SU-DHL-6 (cell line): ENCODE results near the gene ARHGEF16.

ENCODE experiments used
- H2AFZ ChIP-seq: fragments of 200-600 bp; sonication (generic); 2 replicates; pipeline ENCODE4 v1.6.1; 2014; ENCODE audit warnings: low read depth, mild to moderate bottlenecking, moderate library complexity, mixed read lengths, antibody characterized with exemption, low read length; ENCODE audit not compliant: severe bottlenecking
- H3F3A ChIP-seq: fragments of 200-600 bp; shearing (Covaris generic); 2 replicates; pipeline ENCODE4 v1.6.0; 2016; ENCODE audit warnings: antibody characterized with exemption, mild to moderate bottlenecking; ENCODE audit not compliant: insufficient read depth
- H3K27ac ChIP-seq: fragments of 200-600 bp; sonication (generic); 2 replicates; pipeline ENCODE4 v1.5.1; 2016; ENCODE audit warnings: low read depth, mild to moderate bottlenecking, low read length, moderate library complexity, mixed read lengths
- H3K27me3 ChIP-seq: fragments of 200-600 bp; sonication (generic), shearing (Covaris generic); 2 replicates; pipeline ENCODE4 v1.6.0; 2014; ENCODE audit warnings: mild to moderate bottlenecking, low read length
- H3K36me3 ChIP-seq: fragments of 200-600 bp; sonication (generic); 2 replicates; pipeline ENCODE4 v1.6.1; 2014; ENCODE audit warnings: mild to moderate bottlenecking, low read length, mixed read lengths
- H3K4me2 ChIP-seq: fragments of 300-600, 200-600 bp; shearing (Covaris generic), sonication (generic); 2 replicates; pipeline ENCODE4 v1.6.0; 2014; ENCODE audit warnings: low read length, low read depth, mild to moderate bottlenecking; ENCODE audit not compliant: poor library complexity, severe bottlenecking
- H3K4me3 ChIP-seq: fragments of 200-600 bp; sonication (generic); 2 replicates; pipeline ENCODE4 v1.5.1; 2014; ENCODE audit warnings: antibody characterized with exemption, low read length, mild to moderate bottlenecking, mixed read lengths; ENCODE audit not compliant: insufficient read depth, poor library complexity, severe bottlenecking
- H3K79me2 ChIP-seq: fragments of 200-600 bp; sonication (generic); 2 replicates; pipeline ENCODE4 v1.6.1; 2014; ENCODE audit warnings: mild to moderate bottlenecking, low read length, moderate library complexity; ENCODE audit not compliant: insufficient read depth
- H3K9ac ChIP-seq: fragments of 200-600 bp; sonication (generic); 2 replicates; pipeline ENCODE4 v1.7.0; 2014; ENCODE audit warnings: mild to moderate bottlenecking, low read length
- H3K9me2 ChIP-seq: fragments of 200-600 bp; sonication (generic); replicated peaks from 2 replicates; pipeline ENCODE4 v1.6.1; 2014; ENCODE audit warnings: low read length; ENCODE audit not compliant: insufficient read depth
- H3K9me3 ChIP-seq: fragments of 200-600 bp; sonication (generic); 2 replicates; pipeline ENCODE4 v1.6.1; 2014; ENCODE audit warnings: low read length, mixed read lengths; ENCODE audit not compliant: insufficient read depth
- H4K20me1 ChIP-seq: fragments of 200-600 bp; sonication (generic); 2 replicates; pipeline ENCODE4 v1.6.1; 2014; ENCODE audit warnings: low read depth, mild to moderate bottlenecking, antibody characterized with exemption, low read length, moderate library complexity, mixed read lengths
- EZH2phosphoT487 ChIP-seq: fragments of 200-600 bp; sonication (generic), shearing (Covaris generic); conservative IDR thresholded peaks from 2 replicates; pipeline ENCODE4 v1.6.1; 2018; ENCODE audit warnings: mild to moderate bottlenecking, antibody characterized with exemption, low read length, moderate library complexity, mixed read lengths
- TF ChIP-seq, protein P1 (sequence below): fragments of 200-600 bp; sonication (generic); IDR thresholded peaks from one replicate; pipeline ENCODE4 v1.5.1; 2017; ENCODE audit warnings: antibody characterized with exemption, mild to moderate bottlenecking, low read length, moderate library complexity; ENCODE audit not compliant: insufficient read depth, poor library complexity, severe bottlenecking

ARHGEF16 gene

DNA sequence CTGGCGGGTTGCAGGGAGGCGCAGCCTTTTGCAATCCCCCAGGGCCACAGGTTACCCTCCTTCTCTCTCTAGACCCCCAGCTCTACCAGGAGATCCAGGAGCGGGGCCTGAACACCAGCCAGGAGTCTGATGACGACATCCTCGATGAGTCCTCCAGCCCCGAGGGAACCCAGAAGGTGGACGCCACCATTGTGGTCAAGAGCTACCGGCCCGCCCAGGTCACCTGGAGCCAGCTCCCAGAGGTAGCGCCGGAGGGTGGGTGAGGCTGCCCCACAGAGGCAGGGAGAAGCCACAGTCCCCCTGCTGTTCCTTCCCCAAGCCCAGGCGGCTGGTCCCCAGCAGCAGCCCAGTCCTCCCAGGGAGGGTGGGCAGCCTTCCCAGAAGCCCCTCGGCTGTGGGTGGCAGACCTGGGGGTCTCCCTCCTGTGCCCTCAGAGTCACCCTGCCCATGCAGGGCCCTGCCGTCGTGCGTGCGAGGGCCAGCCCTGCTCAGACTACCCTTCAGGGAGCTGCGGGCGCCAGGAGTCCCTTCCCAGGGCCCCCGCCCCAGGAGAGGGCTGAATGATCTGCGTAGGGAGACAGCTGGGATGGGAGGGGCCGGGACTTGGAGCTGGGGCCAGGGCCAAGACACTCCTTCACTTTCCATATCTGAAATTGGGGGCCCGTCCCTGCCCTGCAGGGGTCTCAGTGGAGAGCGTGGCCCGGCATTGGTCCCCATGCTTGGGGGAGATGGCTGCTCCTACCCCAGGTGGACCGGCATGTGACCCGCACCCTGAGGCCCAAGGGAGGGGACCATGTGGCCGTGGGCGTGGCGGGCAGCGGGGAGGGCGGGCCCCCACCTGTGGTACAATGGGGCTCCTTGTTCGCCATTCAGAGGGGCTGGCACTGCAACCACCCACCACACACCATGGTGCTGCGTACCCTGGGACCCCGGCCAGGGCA lies 12.9 kb downstream of the ARHGEF16 start:
- no peak overlapping the region for H3K9ac ChIP-seq
- H3K27me3 ChIP-seq = no peaks in the 10 kb centered on the region
- no peaks in the 10 kb centered on the region for H3K9me2 ChIP-seq
- H3K79me2 ChIP-seq = no peaks in the 10 kb centered on the region
- no peaks in the 10 kb centered on the region for H4K20me1 ChIP-seq
- H3K4me2 ChIP-seq = no peak overlapping the region
- H2AFZ ChIP-seq = no peak overlapping the region
- no peaks in the 10 kb centered on the region for H3K9me3 ChIP-seq
- H3K36me3 ChIP-seq = no peaks in the 10 kb centered on the region
- no peak for TF ChIP-seq EZH2phosphoT487
- TF ChIP-seq, protein P1, sequence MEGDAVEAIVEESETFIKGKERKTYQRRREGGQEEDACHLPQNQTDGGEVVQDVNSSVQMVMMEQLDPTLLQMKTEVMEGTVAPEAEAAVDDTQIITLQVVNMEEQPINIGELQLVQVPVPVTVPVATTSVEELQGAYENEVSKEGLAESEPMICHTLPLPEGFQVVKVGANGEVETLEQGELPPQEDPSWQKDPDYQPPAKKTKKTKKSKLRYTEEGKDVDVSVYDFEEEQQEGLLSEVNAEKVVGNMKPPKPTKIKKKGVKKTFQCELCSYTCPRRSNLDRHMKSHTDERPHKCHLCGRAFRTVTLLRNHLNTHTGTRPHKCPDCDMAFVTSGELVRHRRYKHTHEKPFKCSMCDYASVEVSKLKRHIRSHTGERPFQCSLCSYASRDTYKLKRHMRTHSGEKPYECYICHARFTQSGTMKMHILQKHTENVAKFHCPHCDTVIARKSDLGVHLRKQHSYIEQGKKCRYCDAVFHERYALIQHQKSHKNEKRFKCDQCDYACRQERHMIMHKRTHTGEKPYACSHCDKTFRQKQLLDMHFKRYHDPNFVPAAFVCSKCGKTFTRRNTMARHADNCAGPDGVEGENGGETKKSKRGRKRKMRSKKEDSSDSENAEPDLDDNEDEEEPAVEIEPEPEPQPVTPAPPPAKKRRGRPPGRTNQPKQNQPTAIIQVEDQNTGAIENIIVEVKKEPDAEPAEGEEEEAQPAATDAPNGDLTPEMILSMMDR = no peak
- H3K4me3 ChIP-seq = no peak overlapping the region
- no peaks in the 10 kb centered on the region for H3F3A ChIP-seq
- no peak overlapping the region for H3K27ac ChIP-seq

DNA sequence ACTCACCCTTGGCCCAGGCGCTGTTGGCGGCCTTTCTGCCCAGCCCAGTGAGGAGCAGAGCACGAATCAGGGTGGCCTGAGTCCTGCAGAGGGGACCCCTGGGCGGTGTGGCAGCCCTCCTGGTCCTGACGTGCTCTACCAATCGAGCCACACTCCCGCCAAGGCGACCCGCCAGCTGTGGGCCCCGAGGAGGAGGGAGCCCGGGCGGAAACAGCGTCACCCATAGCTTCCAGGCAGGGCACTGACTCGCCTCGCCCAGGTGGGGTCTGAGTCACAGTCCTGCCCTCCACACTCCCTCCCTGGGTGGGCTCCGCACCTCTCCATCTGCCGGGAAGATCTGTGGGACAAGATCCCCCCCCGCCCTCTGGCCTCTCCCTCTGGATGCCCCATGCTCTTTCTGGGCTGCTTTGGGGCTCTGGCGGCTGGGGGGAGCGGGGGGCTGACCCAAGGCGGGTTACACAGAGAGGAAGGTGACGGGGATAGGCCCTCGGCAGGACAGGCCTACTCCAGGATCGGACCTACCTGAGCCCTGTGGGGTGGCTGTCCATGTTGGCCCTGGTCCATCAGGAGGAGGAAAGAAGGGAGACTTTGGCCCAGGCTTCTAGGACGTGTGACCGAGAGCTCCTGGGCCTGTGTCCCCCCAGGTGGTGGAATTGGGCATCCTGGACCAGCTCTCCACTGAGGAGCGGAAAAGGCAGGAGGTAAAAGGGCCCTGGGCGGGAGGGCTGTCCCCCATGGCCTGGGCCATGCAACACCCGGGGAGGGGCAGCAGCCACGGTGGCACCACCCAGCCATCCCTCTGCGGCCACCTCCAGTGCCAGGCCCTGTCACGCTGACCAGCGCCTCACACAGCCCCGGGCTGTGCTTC lies 14.0 kb downstream of the ARHGEF16 start:
- H3K9me3 ChIP-seq = no peaks in the 10 kb centered on the region
- H3K36me3 ChIP-seq = no peaks in the 10 kb centered on the region
- no peak for TF ChIP-seq EZH2phosphoT487
- TF ChIP-seq, protein P1 = no peak
- no peaks in the 10 kb centered on the region for H4K20me1 ChIP-seq
- H3K79me2 ChIP-seq = no peaks in the 10 kb centered on the region
- H3K9me2 ChIP-seq = no peaks in the 10 kb centered on the region
- no peak overlapping the region for H3K27ac ChIP-seq
- no peaks in the 10 kb centered on the region for H3F3A ChIP-seq
- no peaks in the 10 kb centered on the region for H3K27me3 ChIP-seq
- no peak overlapping the region for H3K9ac ChIP-seq
- H3K4me3 ChIP-seq = no peak overlapping the region
- H2AFZ ChIP-seq = no peak overlapping the region
- no peak overlapping the region for H3K4me2 ChIP-seq

DNA sequence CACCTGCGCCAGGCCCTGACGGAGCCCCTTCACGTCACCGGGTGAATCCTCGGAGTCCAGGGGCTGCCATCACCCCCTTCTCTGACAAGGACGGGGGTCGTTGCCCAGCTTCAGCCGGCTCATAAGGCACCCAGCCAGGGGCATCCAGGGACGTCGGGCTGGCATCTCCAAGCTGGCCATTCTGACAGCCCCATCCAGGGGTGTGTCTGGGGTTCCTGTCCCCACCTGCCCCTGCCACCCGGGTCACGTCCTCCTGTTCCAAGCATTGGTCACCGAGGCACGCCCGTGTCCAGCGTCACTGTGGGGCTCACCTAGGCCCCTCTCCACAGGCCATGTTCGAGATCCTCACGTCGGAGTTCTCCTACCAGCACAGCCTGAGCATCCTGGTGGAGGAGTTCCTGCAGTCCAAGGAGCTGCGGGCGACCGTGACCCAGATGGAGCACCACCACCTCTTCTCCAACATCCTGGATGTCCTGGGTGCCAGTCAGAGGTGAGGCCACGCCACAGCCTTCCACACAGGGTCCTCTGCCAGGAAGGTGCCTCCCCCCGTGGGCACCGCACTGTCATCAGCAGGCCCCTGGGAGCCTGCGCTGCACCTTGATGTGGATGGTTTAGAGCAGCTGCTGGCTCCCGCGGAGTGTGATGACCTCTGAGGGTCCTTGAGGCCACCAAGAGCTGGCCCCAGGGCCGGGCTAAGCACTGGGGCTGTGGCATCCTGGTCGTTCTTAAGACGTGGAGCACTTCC lies 14.8 kb downstream of the ARHGEF16 start:
- Histone ChIP-seq H3K36me3 (no peaks in the 10 kb centered on the region), H3K27ac (no peak overlapping the region), H3K9ac (no peak overlapping the region), H3K27me3 (no peaks in the 10 kb centered on the region), H4K20me1 (no peaks in the 10 kb centered on the region), H3K79me2 (no peaks in the 10 kb centered on the region), H3K4me3 (no peak overlapping the region), H3F3A (no peaks in the 10 kb centered on the region), H3K4me2 (no peak overlapping the region), H3K9me3 (no peaks in the 10 kb centered on the region), H3K9me2 (no peaks in the 10 kb centered on the region), H2AFZ (no peak overlapping the region)
- TF ChIP-seq, protein P1 = no peak
- no peak for TF ChIP-seq EZH2phosphoT487
